NT2/D1 (cell line): ENCODE data around the gene PDE5A.

Experiments used
- YY1 ChIP-seq: IDR thresholded peaks from 2 replicates; pipeline ENCODE4 v1.6.1; 2011; ENCODE audit not compliant: insufficient read length, insufficient read depth
- ZNF274 ChIP-seq: IDR thresholded peaks from 2 replicates; pipeline ENCODE4 v1.6.1; 2011; ENCODE audit warnings: mild to moderate bottlenecking, low read depth, low read length

- TF ChIP-seq YY1 (no peak), ZNF274 (no peak)
These were observed 110.2 kb downstream of the PDE5A start for GRCh38 chr4:119518230-119518892.
